Body of pancreas (tissue), 4 donors: ENCODE results near the gene SBK2.

Experiments
- CTCF ChIP-seq, 7 experiments: fragments of 450-650 bp in 4 of 7; fragments of 200-600 bp in 3 of 7; sonication (generic) in 3 of 7; IDR thresholded peaks; one replicate each; pipeline ENCODE4 v1.5.1; 2016 to 2019; ENCODE audit warnings: antibody characterized with exemption in 7 of 7
- POLR2A ChIP-seq, 3 donors: fragments of 450-650 bp; IDR thresholded peaks; one replicate each; pipeline ENCODE4 v1.6.1; 2016; ENCODE audit warnings: antibody characterized with exemption in 3 of 3, mild to moderate bottlenecking in 2 of 3

- TF ChIP-seq CTCF (IDR thresholded peaks at IDR 0.05), result no peak
- no peak for TF ChIP-seq POLR2A (IDR thresholded peaks at IDR 0.05)
These were observed 975 bp downstream of the SBK2 start for GRCh38 chr19:55535965-55536350.
